Activated naive CD8-positive, alpha-beta T cell treated with anti-CD3 and anti-CD28 coated beads for 36 hours (primary cell): ENCODE results near the gene PALD1. TPM values are rescaled to one million over a fixed set of nuclear protein-coding genes. Genes with fewer than 3 reads are reported as not detected.

ENCODE experiments used
- DNase-seq: peaks from one replicate; pipeline ENCODE4 v3.0.0; 2021
- H3K27ac Mint-ChIP-seq: one replicate; pipeline ENCODE4 v1.8.0; 2022; ENCODE audit warnings: mild to moderate bottlenecking, moderate library complexity, mixed read lengths
- H3K27me3 Mint-ChIP-seq: one replicate; pipeline ENCODE4 v1.8.0; 2022; ENCODE audit warnings: mild to moderate bottlenecking, mixed read lengths
- H3K36me3 Mint-ChIP-seq: one replicate; pipeline ENCODE4 v1.8.0; 2021; ENCODE audit warnings: mild to moderate bottlenecking, mixed read lengths
- H3K4me1 Mint-ChIP-seq: one replicate; pipeline ENCODE4 v1.8.0; 2021; ENCODE audit warnings: mixed read lengths
- H3K4me3 Mint-ChIP-seq: one replicate; pipeline ENCODE4 v1.8.0; 2022; ENCODE audit warnings: mild to moderate bottlenecking, moderate library complexity, mixed read lengths
- H3K9me3 Mint-ChIP-seq: one replicate; pipeline ENCODE4 v1.8.0; 2022; ENCODE audit warnings: mixed read lengths
- total RNA-seq, 2 experiments: library from RNA; stranded (reverse); gene quantifications; one replicate each; pipeline ENCODE4 v1.2.3, GENCODE V29; 2021

PALD1 gene
- total RNA-seq, 2 experiments from 2014 or later, result 2.7 to 3.1 TPM

GRCh38 chr10:70557876-70558275 is 79.3 kb downstream of the PALD1 start:
- DNase-seq, result no peak
- H3K27me3 Mint-ChIP-seq, result no peaks in the 10 kb centered on the region
- no peak overlapping the region for H3K27ac Mint-ChIP-seq
- no peaks in the 10 kb centered on the region for H3K36me3 Mint-ChIP-seq
- no peaks in the 10 kb centered on the region for H3K9me3 Mint-ChIP-seq
- no peak overlapping the region for H3K4me3 Mint-ChIP-seq
- peaks cover 16% of the 10 kb centered on the region for H3K4me1 Mint-ChIP-seq

GRCh38 chr10:70558295-70558694 is 79.7 kb downstream of the PALD1 start:
- H3K4me3 Mint-ChIP-seq, result no peak overlapping the region
- no peak overlapping the region for H3K27ac Mint-ChIP-seq

GRCh38 chr10:70558871-70559810 is 80.6 kb downstream of the PALD1 start:
- peak; percentile 73 for DNase-seq
- H3K4me3 Mint-ChIP-seq, result peak overlapping the region; percentile 73
- no peaks in the 10 kb centered on the region for H3K9me3 Mint-ChIP-seq
- H3K36me3 Mint-ChIP-seq, result no peaks in the 10 kb centered on the region
- H3K27ac Mint-ChIP-seq, result peak overlapping the region; percentile 71
- peaks cover 21% of the 10 kb centered on the region for H3K4me1 Mint-ChIP-seq
- H3K27me3 Mint-ChIP-seq, result no peaks in the 10 kb centered on the region

More at GRCh38 chr10:70558295-70558694, 79.7 kb downstream of the PALD1 start:
- Mint-ChIP-seq H3K9me3 (no peaks in the 10 kb centered on the region), H3K36me3 (no peaks in the 10 kb centered on the region), H3K27me3 (no peaks in the 10 kb centered on the region), H3K4me1 (peaks cover 19% of the 10 kb centered on the region)
- no peak for DNase-seq

GRCh38 chr10:70559861-70560260 is 81.3 kb downstream of the PALD1 start:
- no peaks in the 10 kb centered on the region for H3K9me3 Mint-ChIP-seq
- H3K4me3 Mint-ChIP-seq, result no peak overlapping the region
- H3K27ac Mint-ChIP-seq, result no peak overlapping the region
- H3K36me3 Mint-ChIP-seq, result no peaks in the 10 kb centered on the region
- no peaks in the 10 kb centered on the region for H3K27me3 Mint-ChIP-seq
- H3K4me1 Mint-ChIP-seq, result peaks cover 21% of the 10 kb centered on the region
- DNase-seq, result no peak

- Mint-ChIP-seq H3K9me3 (no peaks in the 10 kb centered on the region), H3K27ac (no peak overlapping the region), H3K36me3 (no peaks in the 10 kb centered on the region), H3K4me1 (peaks cover 21% of the 10 kb centered on the region), H3K27me3 (no peaks in the 10 kb centered on the region), H3K4me3 (no peak overlapping the region)
- DNase-seq, result no peak
These were observed 82.0 kb downstream of the PALD1 start for GRCh38 chr10:70560511-70560941.

- Mint-ChIP-seq H3K27ac (no peak overlapping the region), H3K9me3 (no peaks in the 10 kb centered on the region), H3K4me1 (peaks cover 21% of the 10 kb centered on the region), H3K27me3 (no peaks in the 10 kb centered on the region), H3K4me3 (no peak overlapping the region), H3K36me3 (no peaks in the 10 kb centered on the region)
- no peak for DNase-seq
These were observed 82.5 kb downstream of the PALD1 start for GRCh38 chr10:70561070-70561469.

GRCh38 chr10:70561558-70561957 is 83.0 kb downstream of the PALD1 start:
- Mint-ChIP-seq H3K4me1 (peaks cover 21% of the 10 kb centered on the region), H3K36me3 (no peaks in the 10 kb centered on the region), H3K9me3 (no peaks in the 10 kb centered on the region), H3K27ac (no peak overlapping the region), H3K27me3 (no peaks in the 10 kb centered on the region), H3K4me3 (no peak overlapping the region)
- no peak for DNase-seq

- Mint-ChIP-seq H3K4me3 (no peak overlapping the region), H3K4me1 (peaks cover 21% of the 10 kb centered on the region), H3K9me3 (no peaks in the 10 kb centered on the region), H3K36me3 (no peaks in the 10 kb centered on the region), H3K27me3 (no peaks in the 10 kb centered on the region), H3K27ac (no peak overlapping the region)
- DNase-seq, result no peak
These were observed 83.6 kb downstream of the PALD1 start for GRCh38 chr10:70562036-70562755.

- no peak for DNase-seq
- H3K4me1 Mint-ChIP-seq, result peaks cover 21% of the 10 kb centered on the region
- no peaks in the 10 kb centered on the region for H3K9me3 Mint-ChIP-seq
- no peak overlapping the region for H3K4me3 Mint-ChIP-seq
- no peaks in the 10 kb centered on the region for H3K36me3 Mint-ChIP-seq
- H3K27me3 Mint-ChIP-seq, result no peaks in the 10 kb centered on the region
- H3K27ac Mint-ChIP-seq, result no peak overlapping the region
These were observed 84.7 kb downstream of the PALD1 start for GRCh38 chr10:70563230-70563629.

GRCh38 chr10:70564113-70564725 is 85.7 kb downstream of the PALD1 start:
- H3K27me3 Mint-ChIP-seq, result no peaks in the 10 kb centered on the region
- no peaks in the 10 kb centered on the region for H3K9me3 Mint-ChIP-seq
- H3K36me3 Mint-ChIP-seq, result no peaks in the 10 kb centered on the region
- H3K4me1 Mint-ChIP-seq, result peaks cover 18% of the 10 kb centered on the region
- no peak overlapping the region for H3K27ac Mint-ChIP-seq
- DNase-seq, result no peak
- no peak overlapping the region for H3K4me3 Mint-ChIP-seq

- H3K36me3 Mint-ChIP-seq, result no peaks in the 10 kb centered on the region
- H3K4me1 Mint-ChIP-seq, result peaks cover 17% of the 10 kb centered on the region
- no peaks in the 10 kb centered on the region for H3K27me3 Mint-ChIP-seq
- no peak overlapping the region for H3K4me3 Mint-ChIP-seq
- DNase-seq, result no peak
- H3K27ac Mint-ChIP-seq, result no peak overlapping the region
- no peaks in the 10 kb centered on the region for H3K9me3 Mint-ChIP-seq
These were observed 86.4 kb downstream of the PALD1 start for GRCh38 chr10:70564901-70565351.

- H3K9me3 Mint-ChIP-seq, result no peaks in the 10 kb centered on the region
- no peak overlapping the region for H3K4me3 Mint-ChIP-seq
- no peak for DNase-seq
- peaks cover 17% of the 10 kb centered on the region for H3K4me1 Mint-ChIP-seq
- H3K27ac Mint-ChIP-seq, result no peak overlapping the region
- no peaks in the 10 kb centered on the region for H3K27me3 Mint-ChIP-seq
- no peaks in the 10 kb centered on the region for H3K36me3 Mint-ChIP-seq
These were observed 87.3 kb downstream of the PALD1 start for GRCh38 chr10:70565556-70566514.

GRCh38 chr10:70566515-70567290 is 88.1 kb downstream of the PALD1 start:
- peaks cover 14% of the 10 kb centered on the region for H3K4me1 Mint-ChIP-seq
- no peaks in the 10 kb centered on the region for H3K9me3 Mint-ChIP-seq
- no peaks in the 10 kb centered on the region for H3K27me3 Mint-ChIP-seq
- H3K36me3 Mint-ChIP-seq, result no peaks in the 10 kb centered on the region
- H3K4me3 Mint-ChIP-seq, result no peak overlapping the region
- H3K27ac Mint-ChIP-seq, result no peak overlapping the region
- no peak for DNase-seq

GRCh38 chr10:70567603-70568002 is 89.0 kb downstream of the PALD1 start:
- peaks cover 13% of the 10 kb centered on the region for H3K4me1 Mint-ChIP-seq
- no peak overlapping the region for H3K4me3 Mint-ChIP-seq
- no peaks in the 10 kb centered on the region for H3K9me3 Mint-ChIP-seq
- no peak for DNase-seq
- no peak overlapping the region for H3K27ac Mint-ChIP-seq
- no peaks in the 10 kb centered on the region for H3K36me3 Mint-ChIP-seq
- H3K27me3 Mint-ChIP-seq, result no peaks in the 10 kb centered on the region
